ENCODE measurements around the gene HPS1.

HPS1 gene

GRCh38 chr10:98410759-98411158 is 36.0 kb downstream of the HPS1 start:
- no peak for DNase-seq

DNA sequence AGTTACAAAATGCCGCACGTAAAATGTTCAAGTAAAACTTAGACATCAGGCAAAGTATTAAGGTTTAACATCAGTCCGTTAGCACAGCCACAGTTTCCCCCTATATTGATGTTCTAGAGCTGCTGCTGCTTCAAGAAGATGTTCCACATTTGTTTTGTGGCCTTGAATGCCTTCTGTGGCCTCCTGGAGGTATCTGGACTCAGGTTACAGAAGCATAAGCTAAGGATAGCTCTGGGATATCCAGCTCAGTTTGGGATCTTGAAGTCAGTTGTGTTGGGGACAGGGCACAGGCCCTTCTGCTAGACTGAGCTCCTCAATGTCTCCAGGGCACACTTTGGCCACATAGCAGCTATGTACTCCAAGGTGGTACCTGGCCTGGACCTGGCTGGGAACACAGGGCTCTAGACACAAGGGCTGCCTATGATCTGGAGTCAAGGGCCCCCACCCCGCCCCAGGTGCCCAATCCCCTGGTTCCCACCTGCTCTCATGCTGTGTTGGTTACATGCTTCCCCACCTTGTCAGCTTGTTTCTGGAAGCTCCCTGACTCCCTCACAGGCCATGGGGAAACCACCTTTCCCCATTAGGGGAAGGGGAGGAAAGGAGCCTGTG is 36.5 kb downstream of the HPS1 start:
- DNase-seq: no peak

- no peak for DNase-seq
Observed at GRCh38 chr10:98408799-98409198, 37.9 kb downstream of the HPS1 start.

- no peak for DNase-seq
Observed at GRCh38 chr10:98407744-98408241, 38.9 kb downstream of the HPS1 start.

- no peak for DNase-seq
Observed at GRCh38 chr10:98407017-98407743, 39.6 kb downstream of the HPS1 start.

- no peak for DNase-seq
Observed at GRCh38 chr10:98405422-98405821, 41.3 kb downstream of the HPS1 start.

DNA sequence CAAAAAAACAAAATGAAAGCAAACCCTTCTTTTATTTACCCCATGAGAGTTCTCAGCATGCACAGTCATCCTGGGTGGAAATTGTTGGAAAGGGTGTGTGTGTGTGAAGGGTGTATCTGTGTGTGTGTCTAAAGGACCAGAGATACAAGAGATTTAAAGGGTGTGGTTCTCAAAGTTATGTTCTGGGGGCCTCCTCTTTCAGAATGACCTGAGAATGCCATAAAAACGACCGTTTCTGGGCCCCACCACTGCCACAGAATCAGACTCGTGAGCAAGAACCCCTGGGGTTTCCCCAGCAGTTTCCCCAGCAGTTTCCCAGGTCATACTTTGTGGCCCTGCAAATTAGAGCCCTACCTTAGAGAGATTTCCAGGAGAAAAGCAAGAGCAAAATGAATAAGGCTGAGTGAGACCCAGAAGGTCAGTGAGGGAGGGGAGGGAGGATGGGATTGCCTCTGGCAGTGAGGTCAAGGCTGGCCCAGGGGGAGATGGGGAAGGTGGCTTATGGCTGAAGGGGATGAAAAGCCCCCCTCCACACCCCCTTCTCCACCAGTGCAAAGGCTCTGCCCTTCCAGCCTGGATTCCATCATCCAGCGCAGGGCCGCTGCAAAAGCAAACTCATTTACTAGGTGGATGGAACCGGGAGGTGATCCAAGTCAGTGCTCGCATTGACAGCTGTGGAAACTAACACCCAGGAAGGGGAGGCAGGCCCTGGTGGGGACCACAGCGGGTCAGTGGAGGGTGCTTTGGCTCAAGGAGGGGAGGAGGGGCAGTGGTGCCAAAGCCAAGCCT is 42.0 kb downstream of the HPS1 start:
- DNase-seq: no peak

- DNase-seq: no peak
Observed at GRCh38 chr10:98403812-98404504, 42.8 kb downstream of the HPS1 start.

DNA sequence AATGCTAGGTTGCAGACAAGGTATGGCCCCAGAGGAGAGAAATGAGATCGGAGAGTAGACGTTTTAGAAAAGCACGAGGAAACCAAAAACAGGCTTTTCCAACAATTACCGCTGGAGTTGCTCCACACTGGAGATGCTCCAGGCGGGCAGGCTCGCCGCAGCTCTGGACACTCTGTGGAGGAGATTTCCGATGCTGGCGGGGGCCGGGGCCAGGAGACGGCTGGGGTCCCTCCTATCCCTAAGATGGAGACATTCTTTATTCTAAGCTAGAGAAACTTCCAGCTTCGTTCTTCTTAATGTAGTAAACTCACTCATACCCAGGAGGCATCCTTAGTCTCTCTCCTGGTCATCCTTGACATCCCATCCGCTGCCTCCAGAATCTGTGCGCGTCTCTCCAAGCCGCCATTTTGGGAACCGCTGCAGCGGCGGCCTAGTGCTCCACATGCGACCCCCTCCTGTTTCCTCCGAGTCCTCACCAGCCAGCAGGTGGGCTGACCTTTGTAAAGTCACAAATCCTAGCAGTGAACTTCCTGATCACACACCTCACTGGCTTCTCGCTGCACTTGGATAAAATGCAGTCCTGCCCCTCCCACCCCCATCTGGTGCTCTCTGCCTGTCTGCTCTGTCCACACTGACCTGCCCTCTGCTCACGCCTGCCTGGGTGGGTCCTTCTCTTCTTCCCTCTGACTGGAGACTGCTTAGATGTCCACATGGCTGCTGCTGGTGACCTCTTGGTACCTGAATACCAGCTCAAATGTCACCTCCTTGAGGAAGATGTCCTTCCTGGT is 43.6 kb downstream of the HPS1 start:
- DNase-seq: no peak

DNA sequence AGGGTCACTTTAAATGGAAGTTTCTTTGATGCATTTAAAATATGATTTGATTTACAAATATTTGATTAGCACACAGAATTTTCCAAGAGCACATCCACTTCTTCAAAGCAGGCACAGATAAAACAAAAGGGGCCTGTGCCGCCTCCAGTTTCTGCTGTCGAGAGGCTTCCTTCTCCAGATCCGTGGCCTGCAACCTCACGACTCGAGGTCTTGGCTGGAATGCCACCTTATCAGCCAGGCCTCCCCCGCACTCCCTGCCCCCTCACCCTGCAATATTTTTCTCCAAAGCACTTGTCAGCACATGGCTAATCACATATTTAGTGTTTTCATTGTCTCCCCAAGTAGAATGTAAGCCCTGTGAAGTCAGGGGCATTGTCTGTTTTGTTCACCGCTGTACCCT is 44.3 kb downstream of the HPS1 start:
- no peak for DNase-seq

- DNase-seq: no peak
Observed at GRCh38 chr10:98400482-98400881, 46.3 kb downstream of the HPS1 start.

- DNase-seq: no peak
Observed at GRCh38 chr10:98399784-98400183, 47.0 kb downstream of the HPS1 start.

- DNase-seq: no peak
Observed at GRCh38 chr10:98397089-98397600, 49.6 kb downstream of the HPS1 start.

GRCh38 chr10:98396096-98397063 is 50.4 kb downstream of the HPS1 start:
- DNase-seq: no peak

DNA sequence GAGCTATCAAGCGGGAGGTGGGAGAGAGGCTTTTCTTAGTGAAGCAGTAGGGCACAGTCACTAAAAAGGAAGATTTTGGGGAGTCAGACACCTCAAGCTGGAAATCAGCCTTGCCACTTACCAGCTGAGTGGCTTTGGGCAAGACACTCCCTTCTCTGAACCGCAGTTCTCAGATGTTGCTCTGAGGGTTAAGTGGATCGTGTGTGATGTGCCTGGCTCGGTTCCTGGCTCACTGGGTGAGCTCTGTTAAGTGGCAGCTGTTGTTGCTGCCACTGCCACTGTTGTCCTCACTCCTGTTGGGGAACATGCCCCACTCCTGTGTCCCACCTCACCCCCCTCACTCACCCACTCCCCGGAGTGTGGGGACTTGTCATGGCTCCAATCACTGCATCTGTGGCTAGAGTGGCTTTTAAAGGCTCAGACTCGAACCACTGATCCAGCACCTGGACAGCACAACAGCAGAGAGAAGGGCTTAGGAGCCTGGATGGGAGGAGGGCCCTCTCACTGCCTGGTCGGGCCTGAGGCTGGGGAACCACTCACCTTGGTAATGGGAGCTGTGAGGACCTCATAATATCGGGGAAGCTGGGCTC is 51.8 kb downstream of the HPS1 start:
- no peak for DNase-seq

DNA sequence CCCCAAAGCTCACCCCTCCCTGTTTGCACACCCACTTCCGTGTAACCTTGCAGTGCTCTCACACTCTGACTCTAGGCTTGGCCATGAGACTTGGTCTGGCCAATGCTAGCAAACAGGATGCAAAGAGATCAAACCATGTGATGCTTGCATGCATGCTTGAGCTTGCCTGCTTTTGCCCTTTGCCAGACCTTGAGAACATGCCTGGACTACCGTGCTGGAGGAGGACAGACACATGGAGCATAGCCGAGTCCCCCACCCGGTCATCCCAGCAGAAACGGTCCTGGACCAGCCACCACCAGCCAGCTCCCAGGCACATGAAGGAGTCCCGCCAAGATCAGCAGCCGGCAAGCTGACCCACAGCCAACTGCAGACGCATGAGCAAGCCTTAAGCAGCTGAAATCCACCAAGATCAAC is 55.1 kb downstream of the HPS1 start:
- DNase-seq: no peak

DNA sequence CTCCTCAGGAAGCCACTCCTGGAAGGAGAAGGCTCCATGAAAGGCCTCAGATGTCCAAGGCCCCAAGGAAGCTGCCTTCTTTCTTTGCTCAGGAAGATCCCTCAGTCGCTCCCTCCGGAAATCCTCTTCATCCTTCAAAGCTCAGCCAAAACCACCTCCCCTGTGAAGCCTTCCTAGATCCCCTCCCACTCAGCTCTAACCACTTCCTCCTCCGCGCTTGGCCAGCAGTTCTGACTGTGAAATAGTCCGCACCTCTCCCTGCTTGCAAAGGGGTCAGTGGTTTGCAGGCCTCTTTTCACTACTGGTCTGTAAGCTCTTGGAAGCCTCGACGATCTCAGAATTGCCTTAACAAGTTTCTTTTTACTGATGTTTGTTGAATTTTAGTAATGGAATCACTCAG is 55.7 kb downstream of the HPS1 start:
- DNase-seq: no peak

GRCh38 chr10:98390406-98390805 is 56.3 kb downstream of the HPS1 start:
- no peak for DNase-seq

- DNase-seq: no peak
Observed at GRCh38 chr10:98389398-98389797, 57.3 kb downstream of the HPS1 start.

- DNase-seq: no peak
Observed at GRCh38 chr10:98388101-98388655, 58.6 kb downstream of the HPS1 start.
